H1 (cell line): ENCODE measurements around the gene SLC7A5. TPM values are rescaled to one million over a fixed set of nuclear protein-coding genes. Genes with fewer than 3 reads are reported as not detected.

Source experiments
- CTCF ChIA-PET: fragments of 300-600 bp; sonication (Branson Sonifier 250); formaldehyde crosslinking; loops from one replicate; lab custom pipeline; 2021; ENCODE audit not compliant: partially characterized antibody; lab: Charles Lee
- POLR2A ChIA-PET: fragments of 300-600 bp; sonication (Branson Sonifier 250); formaldehyde crosslinking; loops from one replicate; lab custom pipeline; 2021; ENCODE audit warnings: inconsistent platforms; ENCODE audit not compliant: partially characterized antibody; lab: Charles Lee
- DNase-seq, 2 experiments: peaks; one replicate each; pipeline versions ENCODE4 v3.0.0 to v3.0.0-alpha.2; 2010 to 2022; ENCODE audit warnings: low spot score in 2 of 2, low read depth in 1 of 2, mixed read lengths in 1 of 2
- FAIRE-seq: peaks from 2 replicates; lab custom pipeline; 2011; peaks lifted over from hg19 to GRCh38; lab: Jason Lieb, UNC
- H2AFZ ChIP-seq: 2 replicates; pipeline ENCODE4 v1.8.1; 2012; ENCODE audit warnings: low read length, inconsistent platforms
- H2AK5ac ChIP-seq: 2 replicates; pipeline ENCODE4 v1.6.1; 2013; ENCODE audit warnings: low read depth, low read length
- H2BK120ac ChIP-seq: replicated peaks from 2 replicates; pipeline ENCODE3; 2013; ENCODE audit warnings: low read depth, low read length, inconsistent platforms
- H2BK12ac ChIP-seq: 2 replicates; pipeline ENCODE4 v1.6.1; 2013; ENCODE audit warnings: low read depth, low read length
- H2BK15ac ChIP-seq: 2 replicates; pipeline ENCODE4 v1.6.1; 2013; ENCODE audit warnings: low read length
- H2BK20ac ChIP-seq: 2 replicates; pipeline ENCODE4 v1.6.1; 2013; ENCODE audit warnings: low read length
- H2BK5ac ChIP-seq: 2 replicates; pipeline ENCODE4 v1.6.1; 2013; ENCODE audit warnings: low read depth, low read length
- H3K14ac ChIP-seq: 2 replicates; pipeline ENCODE4 v1.6.1; 2013; ENCODE audit warnings: inconsistent platforms; ENCODE audit not compliant: insufficient read length
- H3K18ac ChIP-seq: 2 replicates; pipeline ENCODE4 v1.6.1; 2013; ENCODE audit warnings: low read length; ENCODE audit errors: extremely low read depth
- H3K23ac ChIP-seq: 2 replicates; pipeline ENCODE4 v1.6.1; 2013; ENCODE audit warnings: inconsistent platforms; ENCODE audit not compliant: insufficient read length
- H3K23me2 ChIP-seq: 2 replicates; pipeline ENCODE4 v1.6.1; 2013; ENCODE audit warnings: low read depth, low read length
- H3K27ac ChIP-seq: 2 replicates; pipeline ENCODE4 v1.6.1; 2011; ENCODE audit warnings: low read depth, low read length, inconsistent platforms
- H3K27me3 ChIP-seq, 4 experiments: replicated peaks in 1 of 4; 1 replicate in 1 of 4; 2 replicates in 3 of 4; pipeline versions ENCODE4 v1.6.1 to v1.8.1; 2011 to 2013; ENCODE audit warnings: low read length in 3 of 4, mild to moderate bottlenecking in 3 of 4, inconsistent platforms in 2 of 4, mixed read lengths in 2 of 4, moderate library complexity in 1 of 4; ENCODE audit not compliant: control insufficient read depth in 3 of 4, insufficient read depth in 3 of 4; ENCODE audit errors: extremely low read depth in 1 of 4
- H3K36me3 ChIP-seq, 4 experiments: 2 replicates each; pipeline versions ENCODE4 v1.6.1 to v1.8.1; 2011 to 2013; ENCODE audit warnings: mild to moderate bottlenecking in 4 of 4, low read length in 3 of 4, moderate library complexity in 2 of 4, control low read depth in 1 of 4, inconsistent platforms in 1 of 4; ENCODE audit not compliant: insufficient read depth in 4 of 4, control insufficient read depth in 2 of 4
- H3K4ac ChIP-seq: replicated peaks from 2 replicates; pipeline ENCODE3; 2013; ENCODE audit warnings: low read length, low read depth, mixed read lengths, inconsistent platforms; ENCODE audit not compliant: insufficient read length
- H3K4me1 ChIP-seq, 4 experiments: replicated peaks in 1 of 4; 1 replicate in 1 of 4; 2 replicates in 3 of 4; pipeline versions ENCODE4 v1.6.1 to v1.8.1; 2011 to 2013; ENCODE audit warnings: low read length in 3 of 4, inconsistent platforms in 2 of 4, mixed read lengths in 1 of 4; ENCODE audit not compliant: insufficient read depth in 4 of 4, control insufficient read depth in 3 of 4
- H3K4me2 ChIP-seq, 2 experiments: 2 replicates each; pipeline versions ENCODE4 v1.6.1 to v1.8.1; 2011 to 2013; ENCODE audit warnings: low read depth in 2 of 2, low read length in 2 of 2, control low read depth in 1 of 2, inconsistent platforms in 1 of 2, mild to moderate bottlenecking in 1 of 2; ENCODE audit not compliant: insufficient read depth in 1 of 2
- H3K4me3 ChIP-seq, 4 experiments: fragments of 200-600, 300-600 bp in 1 of 4; sonication (generic), shearing (Covaris generic), sonication (Bioruptor Twin) in 1 of 4; 2 replicates each; pipeline versions ENCODE4 v1.5.1 to v1.8.1; 2011 to 2016; ENCODE audit warnings: low read length in 4 of 4, low read depth in 3 of 4, control low read depth in 2 of 4, inconsistent platforms in 2 of 4, mild to moderate bottlenecking in 2 of 4, mixed read lengths in 1 of 4, moderate library complexity in 1 of 4; ENCODE audit not compliant: insufficient read depth in 2 of 4; ENCODE audit errors: extremely low read depth in 1 of 4
- H3K56ac ChIP-seq: replicated peaks from 2 replicates; pipeline ENCODE3; 2013; ENCODE audit warnings: low read depth, mild to moderate bottlenecking, mixed read lengths, low read length, inconsistent platforms; ENCODE audit not compliant: insufficient read length
- H3K79me1 ChIP-seq: 2 replicates; pipeline ENCODE4 v1.6.1; 2013; ENCODE audit warnings: low read depth, low read length, control low read depth
- H3K79me2 ChIP-seq, 2 experiments: 2 replicates each; pipeline versions ENCODE4 v1.6.1 to v1.8.1; 2012 to 2013; ENCODE audit warnings: low read length in 2 of 2, mild to moderate bottlenecking in 2 of 2, inconsistent platforms in 1 of 2; ENCODE audit not compliant: insufficient read depth in 2 of 2, control insufficient read depth in 1 of 2
- H3K9ac ChIP-seq, 4 experiments: replicated peaks in 1 of 4; 1 replicate in 1 of 4; 2 replicates in 3 of 4; pipeline versions ENCODE4 v1.6.1 to v1.8.1; 2011 to 2013; ENCODE audit warnings: low read depth in 3 of 4, low read length in 3 of 4, control low read depth in 2 of 4, mild to moderate bottlenecking in 2 of 4, moderate library complexity in 2 of 4, inconsistent platforms in 1 of 4; ENCODE audit errors: extremely low read depth in 1 of 4
- H3K9me3 ChIP-seq, 2 experiments: 2 replicates each; pipeline versions ENCODE4 v1.6.1 to v1.8.1; 2012 to 2013; ENCODE audit warnings: mild to moderate bottlenecking in 2 of 2, moderate library complexity in 2 of 2, control low read depth in 1 of 2, inconsistent platforms in 1 of 2, low read depth in 1 of 2, low read length in 1 of 2, mixed read lengths in 1 of 2; ENCODE audit not compliant: insufficient read depth in 2 of 2
- H4K20me1 ChIP-seq, 2 experiments: replicated peaks in 1 of 2; 2 replicates each; pipeline versions ENCODE3 to v1.8.1; 2011 to 2013; ENCODE audit warnings: inconsistent platforms in 2 of 2, low read length in 2 of 2, mild to moderate bottlenecking in 1 of 2; ENCODE audit not compliant: insufficient read depth in 2 of 2, control insufficient read depth in 1 of 2
- H4K5ac ChIP-seq: 2 replicates; pipeline ENCODE4 v1.6.1; 2013; ENCODE audit warnings: low read length, low read depth, mixed read lengths, inconsistent platforms; ENCODE audit not compliant: insufficient read length
- H4K8ac ChIP-seq: 2 replicates; pipeline ENCODE4 v1.8.0; 2013; ENCODE audit warnings: mild to moderate bottlenecking, moderate library complexity, low read length, inconsistent platforms; ENCODE audit not compliant: insufficient read depth; ENCODE audit errors: extremely low read depth
- H4K91ac ChIP-seq: replicated peaks from 2 replicates; pipeline ENCODE3; 2013; ENCODE audit warnings: low read length, mixed read lengths, inconsistent platforms; ENCODE audit not compliant: insufficient read length
- ASH2L ChIP-seq: fragments of 200-600, 300-600 bp; sonication (generic); IDR thresholded peaks from one replicate; pipeline ENCODE4 v1.7.1; 2017; ENCODE audit warnings: low read length
- HDAC6 ChIP-seq: IDR thresholded peaks from one replicate; pipeline ENCODE4 v1.7.1; 2012; ENCODE audit warnings: low read depth, mild to moderate bottlenecking, inconsistent platforms, low read length, moderate library complexity
- JUN ChIP-seq: IDR thresholded peaks from 2 replicates; pipeline ENCODE4 v1.6.1; 2011; ENCODE audit warnings: low read depth, mild to moderate bottlenecking, improper control_type of control experiment, low read length
- JUND ChIP-seq: IDR thresholded peaks from 2 replicates; pipeline ENCODE4 v1.6.1; 2011; ENCODE audit warnings: mild to moderate bottlenecking, improper control_type of control experiment, low read length
- KDM4A ChIP-seq: IDR thresholded peaks from one replicate; pipeline ENCODE4 v1.7.1; 2012; ENCODE audit warnings: low read depth, mild to moderate bottlenecking, moderate library complexity, low read length, inconsistent platforms; ENCODE audit not compliant: severe bottlenecking
- POLR2A ChIP-seq, 2 experiments: IDR thresholded peaks; 1 replicate in 1 of 2; 2 replicates in 1 of 2; pipeline ENCODE4 v1.6.1; 2011; ENCODE audit warnings: low read depth in 2 of 2, low read length in 2 of 2, mild to moderate bottlenecking in 2 of 2; ENCODE audit errors: control extremely low read depth in 1 of 2
- TAF1 ChIP-seq: IDR thresholded peaks from 2 replicates; pipeline ENCODE4 v1.6.1; 2011; ENCODE audit warnings: mild to moderate bottlenecking, low read depth, low read length
- TAF7 ChIP-seq: optimal IDR thresholded peaks from 2 replicates; pipeline ENCODE3; 2011; ENCODE audit warnings: low read depth, mild to moderate bottlenecking, inconsistent platforms, low read length, moderate library complexity, borderline replicate concordance
- TCF12 ChIP-seq: IDR thresholded peaks from 2 replicates; pipeline ENCODE4 v1.6.1; 2011; ENCODE audit warnings: low read depth, mild to moderate bottlenecking, low read length
- ZNF274 ChIP-seq: IDR thresholded peaks from 2 replicates; pipeline ENCODE4 v1.7.0; 2012; ENCODE audit warnings: low read length, borderline replicate concordance; ENCODE audit errors: extremely low read depth
- WGBS, 2 experiments: shearing (Covaris generic) in 1 of 2; methylation state at CpG; one replicate each; pipeline versions ENCODE4 v1.1.6 to v1.1.7; 2013 to 2015; ENCODE audit warnings: low lambda C conversion rate in 2 of 2, mixed read lengths in 2 of 2, inconsistent platforms in 1 of 2, low coverage in 1 of 2, missing lambda C conversion rate in 1 of 2; ENCODE audit not compliant: insufficient replicate concordance in 2 of 2, insufficient coverage in 1 of 2, insufficient read length in 1 of 2; ENCODE audit errors: extremely low coverage in 1 of 2, missing lambda C conversion rate in 1 of 2; 5-methylcytosine and 5-hydroxymethylcytosine counted together
- polyA plus RNA-seq, 7 experiments: library from polyadenylated mRNA; depleted of rRNA in 3 of 7; stranded (reverse) in 5 of 7; unstranded in 2 of 7; fragments of >200 nt in 5 of 7; fragments of 200-250 nt in 2 of 7; gene quantifications; 1 replicate in 5 of 7; 2 replicates in 1 of 7; 4 replicates in 1 of 7; pipeline versions ENCODE4 v1.2.1 to v1.2.3, GENCODE V29; 2011 to 2013; ENCODE audit warnings: missing spikeins in 2 of 7, mixed read lengths in 2 of 7
- total RNA-seq: library from RNA; stranded (reverse); fragmentation: NEBNext Ultra II Directional; extraction: Animal tissue kit (Norgen Biotek cat#: 25700); gene quantifications from 2 replicates; pipeline ENCODE4 v1.2.1, GENCODE V29; 2021

SLC7A5 gene
- total and polyA plus RNA-seq, 2 of the 8 experiments (the other 6 are each of a cell fraction or from before 2014, with no cell fraction given), result 68.2 to 341 TPM

DNA sequence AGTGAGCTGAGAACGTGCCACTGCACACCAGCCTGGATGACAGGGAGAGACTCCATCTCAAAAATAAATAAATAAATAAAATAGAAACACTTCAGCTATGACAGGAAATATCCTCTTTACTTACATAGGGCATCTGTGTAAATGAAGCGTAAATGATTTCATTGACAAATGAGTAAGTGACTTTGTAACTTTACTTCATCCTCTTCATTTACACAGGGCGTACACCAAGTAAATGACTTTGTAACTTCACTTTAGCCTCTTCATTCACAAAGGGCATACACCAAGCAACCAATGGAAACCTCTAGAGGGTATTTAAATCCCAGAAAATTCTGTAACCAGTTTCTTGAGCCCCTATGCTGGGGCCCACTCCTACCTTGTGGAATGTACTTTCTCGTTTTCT is 87.3 kb downstream of the SLC7A5 start:
- WGBS, 2 experiments, result 92% methylated on average over 3 of the region's 4 CpGs; no CpG with 5 or more reads in 1 of the 2 experiments
- CTCF ChIA-PET, result interaction anchor here (1.0 to 5.6 kb wide), 11 partner anchors 8 to 96 kb away, joined by 3 to 120 read pairs (median 40); partner anchors contain the start of gene SLC7A5
- DNase-seq, result no peak

More for the DNA sequence above, 87.3 kb downstream of the SLC7A5 start:
- Histone ChIP-seq H3K23me2 (no peaks in the 10 kb centered on the region), H4K8ac (no peak overlapping the region), H3K23ac (no peak overlapping the region), H2AFZ (no peak overlapping the region), H3K36me3 (no peaks in the 10 kb centered on the region), H2BK120ac (no peak overlapping the region), H4K5ac (no peak overlapping the region), H3K79me2 (no peaks in the 10 kb centered on the region), H3K4me1 (peaks cover 0 to 8% (median 6%) of the 10 kb centered on the region in 4 experiments; a peak in 5 of 7 replicates), H3K9ac (no peak overlapping the region), H2AK5ac (no peak overlapping the region), H3K18ac (no peak overlapping the region), H3K4me3 (no peak overlapping the region)
- POLR2A ChIA-PET, result interaction anchor here (1.2 to 9.3 kb wide), 7 partner anchors 12 to 167 kb away, joined by 3 to 140 read pairs (median 18); partner anchors contain the start of gene SLC7A5
- TF ChIP-seq TAF7 (no peak), TAF1 (no peak), POLR2A (IDR thresholded peaks at IDR 0.05; ENCODE audit: control extremely low read depth in 1 of 2, low read depth in 2 of 2, low read length in 2 of 2) (no peak), KDM4A (no peak), TCF12 (no peak), ZNF274 (no peak), JUND (no peak), ASH2L (no peak), JUN (no peak), HDAC6 (no peak)
- TF ChIP-seq, all 59 proteins: peak for 0
- no peaks in the 10 kb centered on the region for H3K79me1 ChIP-seq
- H2BK20ac ChIP-seq, result no peak overlapping the region
- H3K9me3 ChIP-seq, result no peaks in the 10 kb centered on the region
- no peak overlapping the region for H4K91ac ChIP-seq
- no peak overlapping the region for H3K56ac ChIP-seq
- no peak overlapping the region for H3K14ac ChIP-seq
- no peak overlapping the region for H3K4ac ChIP-seq
- FAIRE-seq, result no peak
- no peak overlapping the region for H2BK12ac ChIP-seq
- H3K27me3 ChIP-seq, result no peaks in the 10 kb centered on the region
- H2BK5ac ChIP-seq, result no peak overlapping the region
- no peak overlapping the region for H3K27ac ChIP-seq
- no peaks in the 10 kb centered on the region for H4K20me1 ChIP-seq
- no peak overlapping the region for H3K4me2 ChIP-seq
- no peak overlapping the region for H2BK15ac ChIP-seq
